HepG2 (cell line): Measurements from ENCODE around the gene EFEMP2. TPM values are rescaled to one million over a fixed set of nuclear protein-coding genes. Genes with fewer than 3 reads are reported as not detected.

Source experiments
- CBX5 ChIP-seq: sonication (generic); formaldehyde crosslinking; IDR thresholded peaks from 2 replicates; pipeline ENCODE4 v1.4.0; 2020; ENCODE audit warnings: missing genetic modification reagents, borderline replicate concordance
- EP300 ChIP-seq, 3 experiments: sonication (generic) in 1 of 3; formaldehyde crosslinking in 1 of 3; IDR thresholded peaks; 2 replicates each; pipeline versions ENCODE4 v1.5.1 to v1.6.1; 2011 to 2020; ENCODE audit warnings: low read depth in 2 of 3, low read length in 2 of 3, borderline replicate concordance in 1 of 3, improper control_type of control experiment in 1 of 3, mild to moderate bottlenecking in 1 of 3, missing genetic modification reagents in 1 of 3, moderate library complexity in 1 of 3
- ETV5 ChIP-seq: IDR thresholded peaks from 2 replicates; pipeline ENCODE4 v1.6.1; 2018; ENCODE audit warnings: missing biosample characterization, missing genetic modification reagents, inconsistent platforms, borderline replicate concordance
- FOXK2 ChIP-seq: fragments of 450-650 bp; IDR thresholded peaks from 2 replicates; pipeline ENCODE4 v1.6.1; 2016
- HMGXB3 ChIP-seq: sonication (generic); formaldehyde crosslinking; IDR thresholded peaks from 2 replicates; pipeline ENCODE4 v1.4.0; 2020; ENCODE audit warnings: missing genetic modification reagents, borderline replicate concordance
- MED1 ChIP-seq: sonication (generic); formaldehyde crosslinking; IDR thresholded peaks from 2 replicates; pipeline ENCODE4 v1.4.0; 2020; ENCODE audit warnings: missing genetic modification reagents
- NCOA2 ChIP-seq: sonication (generic); formaldehyde crosslinking; IDR thresholded peaks from 2 replicates; pipeline ENCODE4 v1.8.0; 2022; ENCODE audit warnings: inconsistent platforms
- RBFOX2 ChIP-seq: fragments of 200-400 bp; formaldehyde crosslinking; IDR thresholded peaks from 2 replicates; pipeline ENCODE4 v1.6.1; 2017; ENCODE audit warnings: low read depth, mild to moderate bottlenecking, low read length
- SKIL ChIP-seq: sonication (generic); formaldehyde crosslinking; IDR thresholded peaks from 2 replicates; pipeline ENCODE4 v1.8.0; 2022; ENCODE audit warnings: missing genetic modification reagents, mild to moderate bottlenecking, moderate library complexity, borderline replicate concordance
- THAP11 ChIP-seq: IDR thresholded peaks from 2 replicates; pipeline ENCODE4 v1.6.1; 2016; ENCODE audit warnings: missing biosample characterization, missing genetic modification reagents
- ZFP91 ChIP-seq: sonication (generic); formaldehyde crosslinking; IDR thresholded peaks from 2 replicates; pipeline ENCODE4 v1.9.0; 2022; ENCODE audit warnings: missing genetic modification reagents, mild to moderate bottlenecking, borderline replicate concordance
- ZNF572 ChIP-seq: sonication (generic); formaldehyde crosslinking; IDR thresholded peaks from 2 replicates; pipeline ENCODE4 v1.5.1; 2020; ENCODE audit warnings: mild to moderate bottlenecking, missing genetic modification reagents
- ZNF816 ChIP-seq: sonication (generic); formaldehyde crosslinking; IDR thresholded peaks from 2 replicates; pipeline ENCODE4 v1.8.0; 2022; ENCODE audit warnings: missing genetic modification reagents, mild to moderate bottlenecking, borderline replicate concordance
- ZNF883 ChIP-seq: sonication (generic); formaldehyde crosslinking; IDR thresholded peaks from 2 replicates; pipeline ENCODE4 v1.5.1; 2020; ENCODE audit warnings: mild to moderate bottlenecking, missing genetic modification reagents; ENCODE audit errors: not compliant biosample characterization
- polyA plus RNA-seq, 8 experiments: library from polyadenylated mRNA; depleted of rRNA in 3 of 8; stranded (reverse) in 7 of 8; unstranded in 1 of 8; fragments of >200 nt; fragmentation: Illumina TruSeq in 4 of 8; extraction: Trizol in 4 of 8; gene quantifications; 2 replicates each; pipeline versions ENCODE4 v1.2.1 to v1.2.3, GENCODE V29; 2011 to 2016; ENCODE audit warnings: low read depth in 4 of 8, missing spikeins in 1 of 8, mixed read lengths in 1 of 8; ENCODE audit not compliant: insufficient read depth in 1 of 8
- total RNA-seq, 5 experiments: library from RNA; depleted of rRNA; stranded (reverse); fragments of >200 nt; fragmentation: Illumina TruSeq; extraction: Trizol; gene quantifications; 2 replicates each; pipeline ENCODE4 v1.2.3, GENCODE V29; 2016; ENCODE audit warnings: low read depth in 1 of 5

Gene EFEMP2
- total and polyA plus RNA-seq, 2 of the 13 experiments (the other 11 are each of a cell fraction or from before 2014, with no cell fraction given) = 7.4 to 29.7 TPM

GRCh38 chr11:65891219-65892136 is 18.9 kb upstream of the EFEMP2 start (continued):
- 0 out of 4 replicates have a peak, but pooled peaks of 1 of the 2 experiments have one; percentile 24 for TF ChIP-seq EP300 (IDR thresholded peaks at IDR 0.05; ENCODE audit: low read depth in 2 of 2, low read length in 2 of 2)
- no peak for TF ChIP-seq EP300 (CRISPR knock-in tag; IDR thresholded peaks at IDR 0.05; ENCODE audit: borderline replicate concordance)
- no peak for TF ChIP-seq HMGXB3 (CRISPR knock-in tag)
- peak; percentile 32; the same call in 1 of the 2 replicates for TF ChIP-seq ZFP91 (CRISPR knock-in tag)
- peak; percentile 73 for TF ChIP-seq MED1 (CRISPR knock-in tag)
- TF ChIP-seq ZNF572 = peak; percentile 37; the same call in 1 of the 2 replicates
- peak; percentile 24 for TF ChIP-seq ZNF883 (CRISPR knock-in tag)
- 0 out of 2 replicates have a peak, but pooled peaks have one; percentile 40 for TF ChIP-seq NCOA2 (CRISPR knock-in tag)
- TF ChIP-seq CBX5 (CRISPR knock-in tag) = no peak
- TF ChIP-seq ETV5 (CRISPR knock-in tag) = peak; percentile 89
- TF ChIP-seq SKIL = 0 out of 2 replicates have a peak, but pooled peaks have one; percentile 35
- no peak for TF ChIP-seq FOXK2
- peak; percentile 70 for TF ChIP-seq THAP11 (CRISPR knock-in tag)
- peak; percentile 16; the same call in 1 of the 2 replicates for TF ChIP-seq RBFOX2
- 0 out of 2 replicates have a peak, but pooled peaks have one; percentile 39 for TF ChIP-seq ZNF816 (CRISPR knock-in tag)
